Measurements from ENCODE around the gene PCDHGB2.
A peak's percentile ranks its signal among the peaks of the same experiment; 100 is the strongest.
"Not testable (repeated sequence)": the region's sequence is repeated elsewhere in the genome, so short reads cannot be mapped to it uniquely, and the experiment has no call there.

PCDHGB2 gene

DNA sequence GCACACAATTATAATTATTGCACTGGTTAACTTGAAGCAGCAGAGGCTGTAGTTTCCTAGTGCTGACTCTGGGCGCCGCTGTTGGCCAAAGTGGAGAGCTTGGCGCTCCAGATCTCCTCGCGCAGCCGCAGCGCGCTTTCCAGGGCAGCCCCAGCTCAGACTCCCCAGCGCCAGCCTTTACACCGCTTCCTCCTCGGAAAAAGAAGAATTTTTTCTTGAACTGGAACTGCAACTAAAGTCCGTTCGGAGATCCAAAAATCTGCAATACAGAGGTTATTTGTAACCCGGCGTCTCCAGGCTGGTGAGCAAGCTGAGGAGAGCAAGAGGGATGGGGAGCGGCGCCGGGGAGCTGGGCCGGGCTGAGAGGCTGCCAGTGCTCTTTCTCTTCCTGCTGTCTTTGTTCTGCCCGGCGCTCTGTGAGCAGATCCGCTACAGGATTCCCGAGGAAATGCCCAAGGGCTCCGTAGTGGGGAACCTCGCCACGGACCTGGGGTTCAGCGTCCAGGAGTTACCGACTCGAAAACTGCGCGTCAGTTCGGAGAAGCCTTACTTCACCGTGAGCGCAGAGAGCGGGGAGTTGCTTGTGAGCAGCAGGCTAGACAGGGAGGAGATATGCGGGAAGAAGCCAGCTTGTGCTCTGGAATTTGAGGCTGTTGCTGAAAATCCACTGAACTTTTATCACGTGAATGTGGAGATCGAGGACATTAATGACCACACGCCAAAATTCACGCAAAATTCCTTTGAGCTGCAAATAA lies 27.9 kb downstream of the PCDHGB2 start, which contains the start of gene PCDHGB4:
TSS of gene PCDHGB4 (plus strand) at position 142 of the 755 bp plus-strand sequence. CDS start at position 329, 187 bp downstream.
- DNase-seq, result peak; percentile 41

DNA sequence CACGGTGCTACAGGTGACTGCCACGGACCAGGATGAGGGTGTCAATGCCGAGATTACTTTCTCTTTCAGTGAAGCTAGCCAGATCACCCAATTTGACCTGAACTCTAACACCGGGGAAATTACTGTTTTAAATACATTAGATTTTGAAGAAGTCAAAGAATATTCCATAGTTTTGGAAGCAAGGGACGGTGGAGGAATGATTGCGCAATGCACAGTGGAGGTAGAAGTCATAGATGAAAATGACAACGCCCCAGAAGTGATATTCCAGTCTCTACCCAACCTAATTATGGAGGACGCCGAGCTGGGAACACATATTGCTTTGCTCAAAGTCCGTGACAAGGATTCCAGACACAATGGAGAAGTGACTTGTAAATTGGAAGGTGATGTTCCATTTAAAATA lies 28.9 kb downstream of the PCDHGB2 start:
- no peak for DNase-seq

DNA sequence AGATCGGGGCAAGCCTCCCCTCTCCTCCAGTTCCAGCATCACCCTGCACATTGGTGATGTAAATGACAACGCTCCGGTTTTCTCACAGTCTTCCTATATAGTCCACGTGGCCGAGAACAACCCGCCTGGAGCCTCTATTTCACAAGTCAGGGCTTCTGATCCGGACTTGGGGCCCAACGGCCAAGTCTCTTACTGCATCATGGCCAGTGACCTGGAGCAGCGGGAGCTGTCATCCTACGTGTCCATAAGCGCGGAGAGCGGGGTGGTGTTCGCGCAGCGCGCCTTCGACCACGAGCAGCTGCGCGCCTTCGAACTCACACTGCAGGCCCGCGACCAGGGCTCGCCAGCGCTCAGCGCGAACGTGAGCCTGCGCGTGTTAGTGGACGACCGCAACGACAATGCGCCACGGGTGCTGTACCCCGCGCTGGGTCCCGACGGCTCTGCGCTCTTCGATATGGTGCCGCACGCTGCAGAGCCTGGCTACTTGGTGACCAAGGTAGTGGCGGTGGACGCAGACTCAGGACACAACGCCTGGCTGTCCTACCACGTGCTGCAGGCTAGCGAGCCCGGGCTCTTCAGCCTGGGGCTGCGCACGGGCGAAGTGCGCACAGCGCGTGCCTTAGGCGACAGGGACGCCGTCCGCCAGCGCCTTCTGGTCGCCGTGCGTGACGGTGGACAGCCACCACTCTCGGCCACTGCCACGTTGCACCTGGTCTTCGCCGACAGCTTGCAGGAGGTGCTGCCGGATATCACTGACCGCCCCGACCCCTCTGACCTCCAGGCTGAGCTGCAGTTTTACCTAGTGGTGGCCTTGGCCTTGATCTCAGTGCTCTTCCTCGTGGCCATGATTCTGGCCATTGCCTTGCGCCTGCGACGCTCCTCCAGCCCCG lies 29.6 kb downstream of the PCDHGB2 start:
- no peak for DNase-seq

DNA sequence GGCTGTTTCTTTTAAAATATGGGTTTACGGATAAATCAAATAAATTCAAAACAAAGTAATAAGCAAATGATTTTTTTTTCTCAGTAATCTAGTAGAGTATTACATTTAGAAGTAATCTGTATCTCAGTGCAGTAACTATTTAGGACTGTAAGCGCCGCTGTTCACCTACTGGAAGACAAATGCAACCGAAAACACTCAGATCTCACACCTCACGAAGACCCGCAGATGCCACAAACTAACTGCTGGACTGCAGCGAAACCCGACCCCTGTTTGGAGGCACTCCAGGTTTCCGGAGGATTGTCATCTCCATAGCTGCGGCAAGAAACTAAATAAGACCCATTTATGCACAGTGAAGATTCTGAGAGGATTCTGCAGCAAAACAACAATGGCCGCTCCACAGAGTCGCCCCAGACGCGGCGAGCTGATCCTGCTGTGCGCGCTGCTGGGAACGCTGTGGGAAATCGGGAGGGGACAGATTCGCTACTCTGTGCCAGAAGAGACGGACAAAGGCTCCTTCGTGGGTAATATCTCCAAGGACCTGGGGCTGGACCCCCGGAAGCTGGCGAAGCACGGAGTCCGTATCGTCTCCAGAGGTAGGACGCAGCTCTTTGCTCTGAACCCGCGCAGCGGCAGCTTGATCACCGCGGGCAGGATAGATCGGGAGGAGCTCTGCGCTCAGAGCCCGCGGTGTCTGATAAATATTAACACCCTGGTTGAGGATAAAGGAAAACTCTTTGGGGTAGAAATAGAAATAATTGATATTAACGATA lies 32.8 kb downstream of the PCDHGB2 start, which contains the start of gene PCDHGA8:
TSS of gene PCDHGA8 (plus strand) at position 205 of the 770 bp plus-strand sequence. CDS start at position 386, 181 bp downstream.
- peak; percentile 15 for DNase-seq

DNA sequence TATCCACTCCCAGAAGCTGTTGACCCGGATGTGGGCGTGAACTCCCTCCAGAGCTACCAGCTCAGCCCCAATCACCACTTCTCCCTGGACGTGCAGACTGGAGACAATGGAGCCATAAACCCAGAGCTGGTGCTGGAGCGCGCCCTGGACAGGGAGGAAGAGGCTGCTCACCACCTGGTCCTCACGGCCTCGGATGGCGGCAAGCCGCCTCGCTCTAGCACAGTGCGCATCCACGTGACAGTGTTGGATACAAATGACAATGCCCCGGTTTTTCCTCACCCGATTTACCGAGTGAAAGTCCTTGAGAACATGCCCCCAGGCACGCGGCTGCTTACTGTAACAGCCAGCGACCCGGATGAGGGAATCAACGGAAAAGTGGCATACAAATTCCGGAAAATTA lies 33.5 kb downstream of the PCDHGB2 start:
- no peak for DNase-seq

DNA sequence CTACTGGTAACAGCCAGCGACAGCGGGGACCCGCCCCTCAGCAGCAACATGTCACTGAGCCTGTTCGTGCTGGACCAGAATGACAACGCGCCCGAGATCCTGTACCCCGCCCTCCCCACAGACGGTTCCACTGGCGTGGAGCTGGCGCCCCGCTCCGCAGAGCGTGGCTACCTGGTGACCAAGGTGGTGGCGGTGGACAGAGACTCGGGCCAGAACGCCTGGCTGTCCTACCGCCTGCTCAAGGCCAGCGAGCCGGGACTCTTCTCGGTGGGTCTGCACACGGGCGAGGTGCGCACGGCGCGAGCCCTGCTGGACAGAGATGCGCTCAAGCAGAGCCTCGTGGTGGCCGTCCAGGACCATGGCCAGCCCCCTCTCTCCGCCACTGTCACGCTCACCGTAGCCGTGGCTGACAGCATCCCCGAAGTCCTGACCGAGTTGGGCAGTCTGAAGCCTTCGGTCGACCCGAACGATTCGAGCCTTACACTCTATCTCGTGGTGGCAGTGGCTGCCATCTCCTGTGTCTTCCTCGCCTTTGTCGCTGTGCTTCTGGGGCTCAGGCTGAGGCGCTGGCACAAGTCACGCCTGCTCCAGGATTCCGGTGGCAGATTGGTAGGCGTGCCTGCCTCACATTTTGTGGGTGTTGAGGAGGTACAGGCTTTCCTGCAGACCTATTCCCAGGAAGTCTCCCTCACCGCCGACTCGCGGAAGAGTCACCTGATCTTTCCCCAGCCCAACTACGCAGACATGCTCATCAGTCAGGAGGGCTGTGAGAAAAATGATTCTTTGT lies 34.8 kb downstream of the PCDHGB2 start:
- DNase-seq, result not testable (repeated sequence)

DNA sequence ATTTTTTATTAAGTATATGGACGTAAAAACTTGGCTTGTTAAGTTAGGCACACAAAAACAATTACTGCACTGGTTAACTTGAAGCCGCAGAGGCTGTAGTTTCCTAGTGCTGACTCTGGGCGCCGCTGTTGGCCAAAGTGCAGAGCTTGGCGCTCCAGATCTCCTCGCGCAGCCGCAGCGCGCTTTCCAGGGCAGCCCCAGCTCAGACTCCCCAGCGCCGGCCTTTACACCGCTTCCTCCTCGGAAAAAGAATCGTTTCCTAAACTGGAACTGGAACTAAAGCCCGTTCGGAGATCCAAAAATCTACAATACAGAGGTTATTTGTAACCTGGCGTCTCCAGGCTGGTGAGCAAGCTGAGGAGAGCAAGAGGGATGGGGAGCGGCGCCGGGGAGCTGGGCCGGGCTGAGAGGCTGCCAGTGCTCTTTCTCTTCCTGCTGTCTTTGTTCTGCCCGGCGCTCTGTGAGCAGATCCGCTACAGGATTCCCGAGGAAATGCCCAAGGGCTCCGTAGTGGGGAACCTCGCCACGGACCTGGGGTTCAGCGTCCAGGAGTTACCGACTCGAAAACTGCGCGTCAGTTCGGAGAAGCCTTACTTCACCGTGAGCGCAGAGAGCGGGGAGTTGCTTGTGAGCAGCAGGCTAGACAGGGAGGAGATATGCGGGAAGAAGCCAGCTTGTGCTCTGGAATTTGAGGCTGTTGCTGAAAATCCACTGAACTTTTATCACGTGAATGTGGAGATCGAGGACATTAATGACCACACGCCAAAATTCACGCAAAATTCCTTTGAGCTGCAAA lies 38.2 kb downstream of the PCDHGB2 start, which contains the start of gene PCDHGB5:
TSS of gene PCDHGB5 (plus strand) at position 192 of the 796 bp plus-strand sequence. CDS start at position 373, 181 bp downstream.
- peak; percentile 43 for DNase-seq

DNA sequence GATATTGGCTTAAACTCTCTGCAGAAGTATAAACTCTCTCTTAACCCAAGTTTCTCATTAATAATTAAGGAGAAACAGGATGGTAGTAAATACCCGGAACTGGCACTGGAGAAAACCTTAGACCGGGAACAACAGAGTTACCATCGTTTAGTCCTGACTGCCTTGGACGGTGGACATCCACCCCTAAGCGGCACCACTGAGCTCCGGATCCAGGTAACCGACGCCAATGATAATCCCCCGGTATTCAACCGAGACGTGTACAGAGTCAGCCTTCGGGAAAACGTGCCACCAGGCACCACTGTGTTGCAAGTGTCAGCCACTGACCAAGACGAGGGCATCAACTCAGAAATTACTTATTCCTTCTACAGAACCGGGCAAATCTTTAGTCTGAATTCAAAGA lies 38.8 kb downstream of the PCDHGB2 start:
- no peak for DNase-seq

DNA sequence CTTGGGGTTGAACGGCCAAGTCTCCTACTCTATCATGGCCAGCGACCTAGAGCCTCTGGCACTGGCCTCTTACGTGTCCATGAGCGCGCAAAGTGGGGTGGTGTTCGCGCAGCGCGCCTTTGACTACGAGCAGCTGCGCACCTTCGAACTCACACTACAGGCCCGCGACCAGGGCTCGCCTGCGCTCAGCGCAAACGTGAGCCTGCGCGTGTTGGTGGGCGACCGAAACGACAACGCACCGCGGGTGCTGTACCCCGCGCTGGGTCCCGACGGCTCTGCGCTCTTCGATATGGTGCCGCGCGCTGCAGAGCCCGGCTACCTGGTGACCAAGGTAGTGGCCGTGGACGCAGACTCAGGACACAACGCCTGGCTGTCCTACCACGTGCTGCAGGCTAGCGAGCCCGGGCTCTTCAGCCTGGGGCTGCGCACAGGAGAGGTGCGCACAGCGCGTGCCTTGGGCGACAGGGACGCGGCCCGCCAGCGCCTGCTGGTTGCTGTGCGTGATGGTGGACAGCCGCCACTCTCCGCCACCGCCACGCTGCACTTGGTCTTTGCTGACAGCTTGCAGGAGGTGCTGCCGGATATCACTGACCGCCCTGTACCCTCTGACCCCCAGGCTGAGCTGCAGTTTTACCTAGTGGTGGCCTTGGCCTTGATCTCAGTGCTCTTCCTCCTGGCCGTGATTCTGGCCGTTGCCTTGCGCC lies 39.9 kb downstream of the PCDHGB2 start:
- no peak for DNase-seq

DNA sequence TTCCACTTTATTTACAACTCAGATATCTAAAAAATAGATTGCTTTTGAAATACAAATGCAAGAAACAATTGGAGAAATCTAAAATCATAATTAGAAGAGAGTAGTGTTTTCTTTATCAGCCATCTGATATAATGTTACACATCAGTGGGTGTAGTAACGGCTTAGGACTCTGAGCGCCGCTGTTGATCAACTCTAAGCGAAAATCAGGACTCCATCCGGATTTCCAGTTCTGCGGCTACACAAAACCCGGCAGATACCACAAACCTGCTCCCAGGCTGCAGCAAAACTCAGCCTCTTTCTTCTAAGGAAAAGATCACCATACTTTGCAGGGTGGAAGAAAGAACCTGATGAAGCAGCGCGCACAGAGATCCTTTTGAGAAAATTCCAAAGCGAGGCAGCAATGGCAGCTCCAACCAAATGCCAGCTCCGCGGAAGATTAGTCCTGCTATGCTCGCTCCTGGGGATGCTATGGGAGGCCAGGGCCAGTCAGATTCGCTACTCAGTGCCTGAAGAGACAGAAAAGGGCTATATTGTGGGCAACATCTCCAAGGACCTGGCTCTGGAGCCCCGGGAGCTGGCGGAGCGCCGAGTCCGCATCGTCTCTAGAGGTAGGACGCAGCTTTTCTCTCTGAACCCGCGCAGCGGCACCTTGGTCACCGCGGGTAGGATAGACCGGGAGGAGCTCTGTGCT lies 42.9 kb downstream of the PCDHGB2 start, which contains the start of gene PCDHGA9:
TSS of gene PCDHGA9 (plus strand) at position 226 of the 691 bp plus-strand sequence. CDS start at position 401, 175 bp downstream.
- peak; percentile 22 for DNase-seq

DNA sequence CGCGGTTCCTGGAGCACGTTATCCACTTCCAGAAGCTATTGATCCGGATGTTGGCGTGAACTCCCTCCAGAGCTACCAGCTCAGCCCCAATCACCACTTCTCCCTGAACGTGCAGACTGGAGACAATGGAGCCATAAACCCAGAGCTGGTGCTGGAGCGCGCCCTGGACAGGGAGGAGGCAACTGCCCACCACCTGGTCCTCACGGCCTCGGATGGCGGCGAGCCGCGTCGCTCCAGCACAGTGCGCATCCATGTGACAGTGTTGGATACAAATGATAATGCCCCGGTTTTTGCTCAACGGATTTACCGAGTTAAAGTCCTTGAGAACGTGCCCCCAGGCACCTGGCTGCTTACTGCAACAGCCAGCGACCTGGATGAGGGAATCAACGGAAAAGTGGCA lies 43.6 kb downstream of the PCDHGB2 start:
- no peak for DNase-seq

DNA sequence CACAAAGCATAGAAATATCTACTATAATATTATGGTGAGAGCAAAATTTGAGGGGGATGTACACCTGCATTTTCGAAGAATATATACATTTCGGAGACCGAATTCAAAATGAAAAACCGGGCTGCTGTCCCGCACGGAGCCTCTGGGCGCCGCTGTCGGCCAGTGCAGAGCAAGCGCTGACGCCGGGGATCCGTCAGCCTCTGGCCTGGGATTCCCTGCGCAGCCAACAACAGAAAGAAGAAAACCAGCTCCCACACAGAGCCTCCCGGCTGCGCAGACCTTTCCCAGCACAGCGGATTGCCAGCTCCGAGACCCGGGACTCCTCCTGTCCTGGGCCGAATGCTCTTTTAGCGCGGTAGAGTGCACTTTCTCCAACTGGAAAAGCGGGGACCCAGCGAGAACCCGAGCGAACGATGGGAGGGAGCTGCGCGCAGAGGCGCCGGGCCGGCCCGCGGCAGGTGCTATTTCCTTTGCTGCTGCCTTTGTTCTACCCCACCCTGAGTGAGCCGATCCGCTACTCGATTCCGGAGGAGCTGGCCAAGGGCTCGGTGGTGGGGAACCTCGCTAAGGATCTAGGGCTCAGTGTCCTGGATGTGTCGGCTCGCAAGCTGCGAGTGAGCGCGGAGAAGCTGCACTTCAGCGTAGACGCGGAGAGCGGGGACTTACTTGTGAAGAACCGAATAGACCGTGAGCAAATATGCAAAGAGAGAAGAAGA lies 48.2 kb downstream of the PCDHGB2 start, which contains the start of gene PCDHGB6:
TSS of gene PCDHGB6 (plus strand) at position 232 of the 716 bp plus-strand sequence. CDS start at position 414, 182 bp downstream.
- peak; percentile 40 for DNase-seq

DNA sequence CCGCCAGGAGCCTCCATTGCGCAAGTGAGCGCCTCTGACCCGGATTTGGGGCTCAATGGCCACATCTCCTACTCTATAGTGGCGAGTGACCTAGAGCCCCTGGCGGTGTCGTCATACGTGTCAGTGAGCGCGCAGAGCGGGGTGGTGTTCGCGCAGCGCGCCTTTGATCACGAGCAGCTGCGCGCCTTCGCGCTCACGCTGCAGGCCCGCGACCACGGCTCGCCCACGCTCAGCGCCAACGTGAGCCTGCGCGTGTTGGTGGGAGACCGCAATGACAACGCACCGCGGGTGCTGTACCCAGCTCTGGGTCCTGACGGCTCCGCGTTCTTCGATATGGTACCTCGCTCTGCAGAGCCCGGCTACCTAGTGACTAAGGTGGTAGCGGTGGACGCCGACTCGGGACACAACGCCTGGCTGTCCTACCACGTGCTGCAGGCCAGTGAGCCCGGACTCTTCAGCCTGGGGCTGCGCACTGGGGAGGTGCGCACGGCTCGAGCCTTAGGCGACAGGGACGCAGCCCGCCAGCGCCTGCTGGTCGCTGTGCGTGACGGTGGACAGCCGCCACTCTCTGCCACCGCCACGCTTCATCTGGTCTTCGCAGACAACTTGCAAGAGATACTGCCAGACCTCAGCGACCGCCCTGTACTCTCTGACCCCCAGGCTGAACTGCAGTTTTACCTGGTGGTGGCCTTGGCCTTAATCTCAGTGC lies 50.0 kb downstream of the PCDHGB2 start:
- DNase-seq, result no peak

DNA sequence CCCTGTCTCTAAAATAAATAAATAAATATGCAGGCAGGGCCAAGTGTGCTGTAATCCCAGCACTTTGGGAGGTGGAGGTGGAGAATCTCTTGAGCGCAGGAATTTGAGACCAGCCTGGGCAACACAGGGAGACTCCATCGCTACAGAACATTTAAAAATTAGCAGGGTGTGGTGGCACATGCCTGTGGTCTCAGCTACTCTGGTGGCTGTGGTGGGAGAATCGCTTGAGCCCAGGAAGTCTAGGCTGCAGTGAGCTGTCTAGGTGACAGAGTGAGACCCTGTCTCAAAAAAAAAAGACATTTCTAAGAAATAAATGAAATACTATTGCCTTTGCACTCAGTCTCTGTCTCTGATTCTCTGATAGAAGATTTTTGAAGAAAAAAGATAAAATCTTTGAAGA lies 51.8 kb downstream of the PCDHGB2 start:
- no peak for DNase-seq
